Caco-2 (cell line): Measurements from ENCODE around the gene RAB11FIP5. TPM values are rescaled to one million over a fixed set of nuclear protein-coding genes. Genes with fewer than 3 reads are reported as not detected.
"Not testable (repeated sequence)": the region's sequence is repeated elsewhere in the genome, so short reads cannot be mapped to it uniquely, and the experiment has no call there.

Experiments
- BruUV-seq: library from RNA; stranded (reverse); fragments of 400-500 nt; replicated peaks from 2 replicates; lab custom pipeline; 2021; lab: Mats Ljungman, UMichigan
- CTCF ChIA-PET: fragments of 300-600 bp; sonication (Branson Sonifier 250); formaldehyde crosslinking; loops from one replicate; lab custom pipeline; 2022; ENCODE audit warnings: antibody characterized with exemption; lab: Charles Lee
- POLR2A ChIA-PET: fragments of 300-600 bp; sonication (Branson Sonifier 250); formaldehyde crosslinking; loops from one replicate; lab custom pipeline; 2022; ENCODE audit warnings: antibody characterized with exemption; lab: Charles Lee
- DNase-seq, 2 experiments: peaks; one replicate each; pipeline versions ENCODE4 v3.0.0 to v3.0.0-alpha.2; 2020 to 2022
- H3K27me3 ChIP-seq: replicated peaks from 2 replicates; pipeline ENCODE4 v1.6.0; 2011; ENCODE audit warnings: low read length; ENCODE audit not compliant: control insufficient read depth, insufficient read depth
- H3K36me3 ChIP-seq: 2 replicates; pipeline ENCODE4 v1.5.1; 2011; ENCODE audit warnings: low read length; ENCODE audit not compliant: control insufficient read depth, insufficient read depth
- H3K4me1 ChIP-seq: fragments of 250-450 bp; sonication (Bioruptor Pico); 2 replicates; pipeline ENCODE4 v1.5.1; 2020; ENCODE audit warnings: mild to moderate bottlenecking
- H3K4me3 ChIP-seq: 2 replicates; pipeline ENCODE4 v1.5.1; 2011; ENCODE audit warnings: low read depth, mild to moderate bottlenecking, control low read depth, low read length
- H3K9me3 ChIP-seq: fragments of 250-450 bp; sonication (Bioruptor Pico); 2 replicates; pipeline ENCODE4 v1.5.1; 2020; ENCODE audit warnings: mild to moderate bottlenecking, moderate library complexity
- H3K27ac Mint-ChIP-seq: one replicate; pipeline ENCODE4 v1.8.0; 2022; ENCODE audit warnings: mixed read lengths; ENCODE audit not compliant: unreplicated experiment
- H3K27me3 Mint-ChIP-seq: one replicate; pipeline ENCODE4 v1.8.0; 2022; ENCODE audit warnings: mixed read lengths; ENCODE audit not compliant: insufficient read depth, unreplicated experiment
- H3K36me3 Mint-ChIP-seq: one replicate; pipeline ENCODE4 v1.8.0; 2022; ENCODE audit warnings: mild to moderate bottlenecking, mixed read lengths; ENCODE audit not compliant: insufficient read depth, unreplicated experiment
- H3K4me1 Mint-ChIP-seq: one replicate; pipeline ENCODE4 v1.8.0; 2022; ENCODE audit warnings: low read depth, mixed read lengths; ENCODE audit not compliant: unreplicated experiment
- H3K4me3 Mint-ChIP-seq: one replicate; pipeline ENCODE4 v1.8.0; 2022; ENCODE audit warnings: mild to moderate bottlenecking, moderate library complexity, mixed read lengths; ENCODE audit not compliant: unreplicated experiment
- H3K9me3 Mint-ChIP-seq: one replicate; pipeline ENCODE4 v1.8.0; 2022; ENCODE audit warnings: mixed read lengths; ENCODE audit not compliant: unreplicated experiment
- intact Hi-C: fragments of 100-400 bp; cut with micrococcal nuclease; formaldehyde crosslinking; loops from one replicate; pipeline ENCODE4 v1.10.0; 2022; ENCODE audit not compliant: unreplicated experiment
- total RNA-seq: library from RNA; stranded (reverse); gene quantifications from 2 replicates; pipeline ENCODE4 v1.2.3, GENCODE V29; 2022
- TF ChIP-seq, protein P1 (sequence below), 2 experiments: fragments of 200-600 bp in 1 of 2; IDR thresholded peaks; 1 replicate in 1 of 2; 2 replicates in 1 of 2; pipeline versions ENCODE4 v1.5.1 to v1.8.0; 2011 to 2022; ENCODE audit warnings: antibody characterized with exemption in 1 of 2, control low read depth in 1 of 2, inconsistent platforms in 1 of 2, low read depth in 1 of 2, low read length in 1 of 2, mild to moderate bottlenecking in 1 of 2, moderate library complexity in 1 of 2; ENCODE audit not compliant: insufficient read depth in 1 of 2, severe bottlenecking in 1 of 2, unreplicated experiment in 1 of 2

RAB11FIP5 gene
- total RNA-seq, 1 experiment from 2014 or later, result 17.3 TPM

DNA sequence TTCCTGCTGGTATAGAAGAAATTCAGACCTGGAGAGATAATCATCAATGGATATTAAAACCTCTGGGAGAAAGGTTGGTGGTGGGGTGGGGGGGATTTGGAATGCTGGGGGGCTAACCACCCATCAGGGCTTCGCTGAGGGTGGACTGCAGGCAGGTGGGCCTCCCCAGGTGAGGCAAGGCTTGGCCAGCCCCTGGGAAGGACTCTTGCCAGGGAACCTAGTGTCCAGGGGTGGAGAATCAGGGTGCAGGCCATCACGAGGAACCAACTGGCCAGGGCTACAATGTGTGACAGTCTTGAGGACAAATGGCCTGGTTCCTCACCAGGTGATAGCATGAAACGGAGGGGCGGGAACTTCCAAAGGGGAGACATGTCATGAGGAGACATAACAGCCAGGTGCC lies 11.8 kb downstream of the RAB11FIP5 start:
- no peaks in the 10 kb centered on the region for H3K27me3 ChIP-seq
- H3K9me3 ChIP-seq, result no peaks in the 10 kb centered on the region
- H3K36me3 ChIP-seq, result no peaks in the 10 kb centered on the region
- Mint-ChIP-seq H3K4me3 (no peak overlapping the region), H3K27me3 (no peaks in the 10 kb centered on the region), H3K36me3 (peaks cover 4% of the 10 kb centered on the region), H3K27ac (no peak overlapping the region), H3K9me3 (no peaks in the 10 kb centered on the region), H3K4me1 (no peaks in the 10 kb centered on the region)
- ChIA-PET CTCF (interaction anchor here (0.7 kb wide), 1 partner anchor 98 kb away, joined by 3 read pairs; no protein-coding TSS in a partner anchor), POLR2A (no interaction called here)
- DNase-seq, result no peak
- no peaks in the 10 kb centered on the region for H3K4me1 ChIP-seq
- intact Hi-C loops, result no loop called here
- TF ChIP-seq, protein P1, sequence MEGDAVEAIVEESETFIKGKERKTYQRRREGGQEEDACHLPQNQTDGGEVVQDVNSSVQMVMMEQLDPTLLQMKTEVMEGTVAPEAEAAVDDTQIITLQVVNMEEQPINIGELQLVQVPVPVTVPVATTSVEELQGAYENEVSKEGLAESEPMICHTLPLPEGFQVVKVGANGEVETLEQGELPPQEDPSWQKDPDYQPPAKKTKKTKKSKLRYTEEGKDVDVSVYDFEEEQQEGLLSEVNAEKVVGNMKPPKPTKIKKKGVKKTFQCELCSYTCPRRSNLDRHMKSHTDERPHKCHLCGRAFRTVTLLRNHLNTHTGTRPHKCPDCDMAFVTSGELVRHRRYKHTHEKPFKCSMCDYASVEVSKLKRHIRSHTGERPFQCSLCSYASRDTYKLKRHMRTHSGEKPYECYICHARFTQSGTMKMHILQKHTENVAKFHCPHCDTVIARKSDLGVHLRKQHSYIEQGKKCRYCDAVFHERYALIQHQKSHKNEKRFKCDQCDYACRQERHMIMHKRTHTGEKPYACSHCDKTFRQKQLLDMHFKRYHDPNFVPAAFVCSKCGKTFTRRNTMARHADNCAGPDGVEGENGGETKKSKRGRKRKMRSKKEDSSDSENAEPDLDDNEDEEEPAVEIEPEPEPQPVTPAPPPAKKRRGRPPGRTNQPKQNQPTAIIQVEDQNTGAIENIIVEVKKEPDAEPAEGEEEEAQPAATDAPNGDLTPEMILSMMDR (IDR thresholded peaks at IDR 0.05; ENCODE audit: insufficient read depth in 1 of 2, low read depth in 1 of 2, low read length in 1 of 2, severe bottlenecking in 1 of 2, unreplicated experiment in 1 of 2), result no peak
- no TSS peak for BruUV-seq
- H3K4me3 ChIP-seq, result no peak overlapping the region

DNA sequence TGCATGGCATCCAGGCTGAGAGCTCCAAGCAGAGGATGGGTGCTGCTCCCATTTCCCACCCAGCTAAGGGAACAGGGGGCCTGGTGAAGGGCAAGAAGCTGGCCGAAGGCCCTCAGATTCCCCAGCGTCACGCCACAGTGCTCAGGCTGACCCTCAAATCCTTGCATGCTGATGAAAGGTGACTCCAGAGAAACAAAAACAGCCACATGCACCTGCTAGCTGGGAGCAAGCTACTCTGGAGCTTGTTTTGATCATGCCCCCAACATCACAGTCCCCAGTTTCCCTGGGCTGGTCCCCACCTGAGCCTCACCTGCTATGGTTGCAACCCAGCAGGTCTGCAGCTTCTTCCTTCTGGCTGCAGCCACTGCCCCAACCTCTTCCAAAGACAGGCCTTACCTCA lies 13.3 kb downstream of the RAB11FIP5 start:
- intact Hi-C loops, result no loop called here
- H3K27me3 ChIP-seq, result no peaks in the 10 kb centered on the region
- no peak overlapping the region for H3K27ac Mint-ChIP-seq

DNA sequence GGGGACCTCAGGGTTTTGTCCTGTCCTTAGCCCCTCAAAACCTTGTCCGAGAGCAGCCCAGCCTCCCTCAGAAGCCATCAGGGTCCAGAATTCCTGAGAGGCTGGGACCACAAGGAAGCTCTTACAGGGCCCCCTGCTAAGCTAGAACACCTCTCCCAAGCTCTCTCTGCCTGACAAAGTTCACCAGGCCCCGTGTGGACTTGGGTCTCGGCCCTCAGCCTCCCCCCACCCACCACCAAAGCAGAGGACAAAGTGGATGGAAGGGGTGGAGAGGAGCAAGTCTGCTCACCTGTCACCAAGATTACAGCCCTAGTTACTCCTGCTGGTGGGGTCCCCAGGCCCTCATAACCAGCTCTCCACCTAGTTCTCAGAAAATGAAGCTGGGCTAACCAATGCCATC lies 16.8 kb downstream of the RAB11FIP5 start:
- POLR2A ChIA-PET, result no interaction called here

More for the DNA sequence above, 13.3 kb downstream of the RAB11FIP5 start:
- Mint-ChIP-seq H3K4me1 (no peaks in the 10 kb centered on the region), H3K9me3 (no peaks in the 10 kb centered on the region), H3K36me3 (peaks cover 4% of the 10 kb centered on the region), H3K27me3 (no peaks in the 10 kb centered on the region), H3K4me3 (no peak overlapping the region)
- no peaks in the 10 kb centered on the region for H3K9me3 ChIP-seq
- no peaks in the 10 kb centered on the region for H3K4me1 ChIP-seq
- no peaks in the 10 kb centered on the region for H3K36me3 ChIP-seq
- no peak overlapping the region for H3K4me3 ChIP-seq
- no peak for DNase-seq
- BruUV-seq, result no TSS peak
- TF ChIP-seq, protein P1 (IDR thresholded peaks at IDR 0.05; ENCODE audit: insufficient read depth in 1 of 2, low read depth in 1 of 2, low read length in 1 of 2, severe bottlenecking in 1 of 2, unreplicated experiment in 1 of 2), result no peak
- POLR2A ChIA-PET, result no interaction called here
- CTCF ChIA-PET, result interaction anchor here (0.6 kb wide), 1 partner anchor 78 kb away, joined by 3 read pairs; no protein-coding TSS in a partner anchor

DNA sequence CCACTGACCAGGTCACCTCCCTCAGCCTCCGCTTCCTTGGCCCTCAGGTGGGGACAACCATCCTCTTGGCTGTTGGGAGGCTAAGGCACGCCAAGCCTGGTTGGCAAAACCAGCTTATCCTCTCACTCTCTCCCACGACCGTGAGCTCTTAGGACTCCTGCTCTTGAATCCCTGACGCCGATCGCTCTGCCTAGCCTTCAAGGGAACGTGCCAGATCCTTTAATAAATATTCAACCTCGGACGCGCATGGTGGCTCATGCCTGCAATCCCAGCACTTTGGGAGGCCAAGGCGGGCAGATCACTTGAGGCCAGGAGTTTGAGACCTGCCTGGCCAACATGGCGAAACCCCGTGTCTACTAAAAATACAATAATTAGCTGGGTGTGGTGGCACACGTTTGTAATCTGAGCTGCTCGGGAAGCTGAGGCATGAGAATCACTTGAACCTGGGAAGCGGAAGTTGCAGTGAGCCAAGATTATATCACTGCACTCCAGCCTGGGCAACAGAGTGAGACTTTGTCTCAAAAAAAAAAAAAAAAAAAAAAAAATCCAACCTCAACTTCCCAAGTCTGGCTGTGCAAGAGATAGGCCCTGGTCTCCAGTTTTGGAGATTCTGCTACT lies 19.0 kb downstream of the RAB11FIP5 start:
- H3K27me3 ChIP-seq, POLR2A ChIA-PET, H3K9me3 ChIP-seq, H3K9me3 Mint-ChIP-seq, DNase-seq, H3K4me3 ChIP-seq, H3K4me3 Mint-ChIP-seq, BruUV-seq, H3K27ac Mint-ChIP-seq, H3K27me3 Mint-ChIP-seq, intact Hi-C loops, CTCF ChIA-PET, H3K36me3 Mint-ChIP-seq, H3K36me3 ChIP-seq: not testable (repeated sequence)
- H3K4me1 ChIP-seq, result peaks cover 35% of the 10 kb centered on the region
- peaks cover 13% of the 10 kb centered on the region for H3K4me1 Mint-ChIP-seq

More for the DNA sequence above, 16.8 kb downstream of the RAB11FIP5 start:
- no peak for DNase-seq
- CTCF ChIA-PET, result interaction anchor here (1.4 to 1.7 kb wide), 2 partner anchors 81 to 116 kb away, joined by 4 read pairs; no protein-coding TSS in a partner anchor
- Mint-ChIP-seq H3K36me3 (peaks cover 4% of the 10 kb centered on the region), H3K9me3 (no peaks in the 10 kb centered on the region), H3K4me1 (no peaks in the 10 kb centered on the region), H3K27ac (no peak overlapping the region), H3K4me3 (no peak overlapping the region), H3K27me3 (no peaks in the 10 kb centered on the region)
- Histone ChIP-seq H3K9me3 (no peaks in the 10 kb centered on the region), H3K4me1 (peaks cover 19% of the 10 kb centered on the region), H3K4me3 (no peak overlapping the region), H3K36me3 (no peaks in the 10 kb centered on the region), H3K27me3 (no peaks in the 10 kb centered on the region)
- intact Hi-C loops, result no loop called here
- TF ChIP-seq, protein P1 (IDR thresholded peaks at IDR 0.05; ENCODE audit: insufficient read depth in 1 of 2, low read depth in 1 of 2, low read length in 1 of 2, severe bottlenecking in 1 of 2, unreplicated experiment in 1 of 2), result no peak
- BruUV-seq, result no TSS peak
